Activated CD8-positive, alpha-beta T cell treated with anti-CD3 and anti-CD28 coated beads for 36 hours (primary cell): Measurements from ENCODE around the gene MMS19. TPM values are rescaled to one million over a fixed set of nuclear protein-coding genes. Genes with fewer than 3 reads are reported as not detected.

ENCODE experiments used
- ATAC-seq: fragments of 200-7000 bp; cut with Tn5 transposase; one replicate; pipeline ENCODE4 v1.10.0; 2021; ENCODE audit warnings: mild to moderate bottlenecking, moderate library complexity
- CTCF ChIA-PET: fragments of 350-600 bp; sonication (Branson Sonifier 250); formaldehyde crosslinking; loops from one replicate; lab custom pipeline; 2021; ENCODE audit warnings: antibody characterized with exemption; lab: Charles Lee
- POLR2A ChIA-PET: fragments of 350-600 bp; sonication (Branson Sonifier 250); formaldehyde crosslinking; loops from one replicate; lab custom pipeline; 2021; ENCODE audit warnings: antibody characterized with exemption; lab: Charles Lee
- DNase-seq: peaks from one replicate; pipeline ENCODE4 v3.0.0-alpha.2; 2020
- H3K27ac Mint-ChIP-seq: one replicate; pipeline ENCODE4 v1.8.0; 2021; ENCODE audit warnings: mild to moderate bottlenecking, mixed read lengths
- H3K27me3 Mint-ChIP-seq: one replicate; pipeline ENCODE4 v1.8.0; 2021; ENCODE audit warnings: mixed read lengths
- H3K36me3 Mint-ChIP-seq: one replicate; pipeline ENCODE4 v1.8.0; 2021; ENCODE audit warnings: low read depth, mixed read lengths
- H3K4me1 Mint-ChIP-seq: one replicate; pipeline ENCODE4 v1.8.0; 2021; ENCODE audit warnings: low read depth, mixed read lengths
- H3K4me3 Mint-ChIP-seq: one replicate; pipeline ENCODE4 v1.8.0; 2021; ENCODE audit warnings: mild to moderate bottlenecking, moderate library complexity, mixed read lengths
- H3K9me3 Mint-ChIP-seq: one replicate; pipeline ENCODE4 v1.8.0; 2021; ENCODE audit warnings: mixed read lengths
- intact Hi-C: fragments of 100-400 bp; cut with micrococcal nuclease; formaldehyde crosslinking; loops from one replicate; pipeline ENCODE4 v1.10.0; 2022
- total RNA-seq, 2 experiments: library from RNA; stranded (reverse); gene quantifications; one replicate each; pipeline ENCODE4 v1.2.3, GENCODE V29; 2021
- TF ChIP-seq, protein P1 (sequence below): fragments of 200-600 bp; IDR thresholded peaks from one replicate; pipeline ENCODE4 v1.8.0; 2022; ENCODE audit warnings: antibody characterized with exemption, mild to moderate bottlenecking

Gene MMS19
- total RNA-seq, 2 experiments from 2014 or later, result 107 to 108 TPM

- ChIA-PET CTCF (interaction anchor here (0.8 to 3.5 kb wide), 2 partner anchors 9 to 14 kb away, joined by 3 to 19 read pairs; no protein-coding TSS in a partner anchor), POLR2A (no interaction called here)
- Mint-ChIP-seq H3K36me3 (no peaks in the 10 kb centered on the region), H3K27ac (no peak overlapping the region), H3K9me3 (no peaks in the 10 kb centered on the region), H3K4me3 (no peak overlapping the region), H3K4me1 (peaks cover 21% of the 10 kb centered on the region), H3K27me3 (no peaks in the 10 kb centered on the region)
- TF ChIP-seq, protein P1, sequence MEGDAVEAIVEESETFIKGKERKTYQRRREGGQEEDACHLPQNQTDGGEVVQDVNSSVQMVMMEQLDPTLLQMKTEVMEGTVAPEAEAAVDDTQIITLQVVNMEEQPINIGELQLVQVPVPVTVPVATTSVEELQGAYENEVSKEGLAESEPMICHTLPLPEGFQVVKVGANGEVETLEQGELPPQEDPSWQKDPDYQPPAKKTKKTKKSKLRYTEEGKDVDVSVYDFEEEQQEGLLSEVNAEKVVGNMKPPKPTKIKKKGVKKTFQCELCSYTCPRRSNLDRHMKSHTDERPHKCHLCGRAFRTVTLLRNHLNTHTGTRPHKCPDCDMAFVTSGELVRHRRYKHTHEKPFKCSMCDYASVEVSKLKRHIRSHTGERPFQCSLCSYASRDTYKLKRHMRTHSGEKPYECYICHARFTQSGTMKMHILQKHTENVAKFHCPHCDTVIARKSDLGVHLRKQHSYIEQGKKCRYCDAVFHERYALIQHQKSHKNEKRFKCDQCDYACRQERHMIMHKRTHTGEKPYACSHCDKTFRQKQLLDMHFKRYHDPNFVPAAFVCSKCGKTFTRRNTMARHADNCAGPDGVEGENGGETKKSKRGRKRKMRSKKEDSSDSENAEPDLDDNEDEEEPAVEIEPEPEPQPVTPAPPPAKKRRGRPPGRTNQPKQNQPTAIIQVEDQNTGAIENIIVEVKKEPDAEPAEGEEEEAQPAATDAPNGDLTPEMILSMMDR, result no peak
- no peak for DNase-seq
- intact Hi-C loops, result no loop called here
- no peak for ATAC-seq
Observed at GRCh38 chr10:97538839-97539238, 40.6 kb upstream of the MMS19 start.

DNA sequence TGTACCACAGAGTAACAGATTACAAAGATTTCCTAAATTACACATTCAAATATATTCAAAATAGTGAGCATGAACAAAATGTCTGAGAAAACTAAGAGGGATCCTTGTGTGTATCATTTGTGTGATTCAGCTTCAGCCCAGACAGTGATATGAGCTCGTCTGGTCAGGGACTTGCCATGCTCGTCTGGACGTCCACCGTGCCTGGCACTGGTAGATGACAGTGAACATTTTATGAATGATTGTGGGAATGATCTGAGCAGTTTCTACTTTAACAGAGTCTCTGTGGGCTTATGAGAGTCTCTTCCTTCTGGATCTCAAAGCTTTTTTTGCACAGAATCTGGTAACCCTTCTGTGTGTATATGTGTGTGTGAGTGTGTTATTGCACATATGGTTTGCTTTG is 40.2 kb upstream of the MMS19 start:
- no peaks in the 10 kb centered on the region for H3K36me3 Mint-ChIP-seq
- intact Hi-C loops, result no loop called here
- TF ChIP-seq, protein P1, result no peak
- POLR2A ChIA-PET, result no interaction called here
- H3K4me3 Mint-ChIP-seq, result no peak overlapping the region
- DNase-seq (no peak), ATAC-seq (no peak)
- H3K9me3 Mint-ChIP-seq, result no peaks in the 10 kb centered on the region
- peaks cover 17% of the 10 kb centered on the region for H3K4me1 Mint-ChIP-seq
- CTCF ChIA-PET, result interaction anchor here (3.5 kb wide), 1 partner anchor 14 kb away, joined by 19 read pairs; no protein-coding TSS in a partner anchor
- no peaks in the 10 kb centered on the region for H3K27me3 Mint-ChIP-seq
- no peak overlapping the region for H3K27ac Mint-ChIP-seq

DNA sequence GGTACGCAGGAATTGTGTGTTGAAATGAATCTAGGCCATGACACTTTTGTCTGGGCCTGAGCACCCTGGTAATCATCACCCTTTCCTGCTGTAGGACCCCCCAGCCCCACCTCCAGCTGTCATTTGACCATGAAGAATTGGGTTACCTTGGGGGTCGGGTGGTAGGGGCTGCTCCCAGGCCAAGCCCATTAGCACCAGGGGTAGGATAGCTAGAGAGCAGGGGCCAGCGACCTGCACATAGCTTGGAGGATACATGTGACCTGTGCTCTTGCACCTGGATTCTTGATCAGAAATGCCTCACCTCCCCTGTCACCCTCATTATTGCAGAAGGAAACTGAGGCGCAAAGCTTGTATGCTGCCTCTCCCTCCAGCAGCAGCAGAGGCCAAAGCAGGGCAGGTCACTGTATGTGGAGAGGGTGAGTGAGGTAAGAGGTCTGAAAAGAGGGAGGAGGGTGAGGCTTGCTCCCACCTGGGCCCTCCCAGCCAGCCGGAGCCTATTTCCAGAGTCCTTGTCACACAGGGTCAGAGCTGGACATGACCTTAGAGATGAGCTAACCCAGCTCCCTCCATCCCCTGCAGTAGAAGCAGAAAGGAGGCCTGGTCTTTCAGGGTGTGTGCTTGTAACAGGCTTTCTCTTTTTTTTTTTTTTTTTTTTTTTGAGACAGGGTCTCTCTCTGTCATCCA is 39.1 kb upstream of the MMS19 start:
- ATAC-seq, result no peak
- Mint-ChIP-seq H3K4me1 (peaks cover 6% of the 10 kb centered on the region), H3K4me3 (no peak overlapping the region), H3K27me3 (no peaks in the 10 kb centered on the region), H3K36me3 (no peaks in the 10 kb centered on the region), H3K9me3 (no peaks in the 10 kb centered on the region), H3K27ac (no peak overlapping the region)
- ChIA-PET POLR2A (no interaction called here), CTCF (interaction anchor here (1.2 to 3.5 kb wide), 2 partner anchors 15 to 35 kb away, joined by 5 to 19 read pairs; no protein-coding TSS in a partner anchor)
- intact Hi-C loops, result no loop called here
- TF ChIP-seq, protein P1, result no peak
- DNase-seq, result no peak

DNA sequence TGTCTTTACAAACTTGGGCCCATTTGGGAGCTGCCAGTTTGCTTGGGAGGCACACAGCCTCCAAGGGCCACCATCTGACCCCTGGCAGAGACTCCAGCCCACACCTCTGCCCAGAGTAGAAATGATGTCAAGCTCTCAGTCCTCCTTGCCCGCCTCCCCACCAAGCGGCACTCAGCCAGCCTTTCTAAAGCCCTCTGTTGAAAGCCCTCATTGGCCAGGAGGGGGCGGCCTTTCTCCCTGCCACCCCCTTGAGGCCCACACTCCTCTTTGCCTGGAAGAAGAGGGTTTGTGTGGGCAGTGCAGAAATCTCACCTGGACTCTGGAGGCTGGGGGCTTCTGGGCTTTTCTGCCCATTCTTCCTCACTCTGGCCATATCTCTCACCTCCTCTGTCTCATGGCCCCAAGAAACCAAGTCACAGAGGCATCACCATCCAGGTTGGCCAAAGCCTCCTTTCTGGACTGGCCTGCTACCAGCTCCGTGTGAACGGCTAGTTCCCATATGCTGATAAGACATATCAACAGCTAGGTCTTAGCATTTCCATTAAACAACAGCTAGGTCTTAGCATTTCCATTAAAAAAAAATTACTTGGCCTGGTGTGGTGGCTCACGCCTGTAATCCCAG is 36.6 kb upstream of the MMS19 start:
- ATAC-seq (peak; percentile 89), DNase-seq (peak; percentile 64)
- intact Hi-C loops, result no loop called here

More for the DNA sequence above, 36.6 kb upstream of the MMS19 start:
- CTCF ChIA-PET, result interaction anchor here (0.6 to 4.4 kb wide), 21 partner anchors 8 to 176 kb away, joined by 3 to 54 read pairs (median 4); partner anchors contain the start of genes ANKRD2 and UBTD1
- Mint-ChIP-seq H3K27ac (no peak overlapping the region), H3K4me1 (no peaks in the 10 kb centered on the region), H3K27me3 (no peaks in the 10 kb centered on the region), H3K9me3 (no peaks in the 10 kb centered on the region), H3K36me3 (no peaks in the 10 kb centered on the region), H3K4me3 (no peak overlapping the region)
- TF ChIP-seq, protein P1, result peak; percentile 62
- POLR2A ChIA-PET, result no interaction called here
